HG03175 (cell line): ENCODE measurements around the gene DEXI.
"Not testable (repeated sequence)": the region's sequence is repeated elsewhere in the genome, so short reads cannot be mapped to it uniquely, and the experiment has no call there.

ENCODE experiments used
- ATAC-seq: cut with Tn5 transposase; IDR thresholded peaks from one replicate; pipeline ENCODE4 v1.9.1; 2021; ENCODE audit warnings: mild to moderate bottlenecking, moderate library complexity; ENCODE audit not compliant: unreplicated experiment

DEXI gene

DNA sequence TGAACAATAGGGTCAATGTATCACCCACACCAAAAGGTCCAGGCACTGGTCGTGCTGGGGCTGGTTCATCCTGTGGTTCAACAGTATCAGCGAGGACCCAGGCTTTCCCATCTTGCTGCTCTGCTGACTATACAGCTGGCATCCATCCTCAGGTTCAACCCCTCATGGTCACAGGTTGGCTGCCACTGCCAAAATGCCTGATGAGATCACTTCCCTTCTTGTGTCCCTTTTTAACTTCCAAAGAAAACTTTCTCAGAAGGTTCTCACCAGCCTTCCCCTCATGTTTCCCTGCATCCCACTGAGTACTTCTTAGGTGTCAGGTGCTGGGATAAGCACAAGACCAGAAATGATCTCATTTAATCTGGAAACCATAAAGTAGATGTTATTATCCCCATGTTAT lies 27.8 kb upstream of the DEXI start:
- ATAC-seq: no peak

DNA sequence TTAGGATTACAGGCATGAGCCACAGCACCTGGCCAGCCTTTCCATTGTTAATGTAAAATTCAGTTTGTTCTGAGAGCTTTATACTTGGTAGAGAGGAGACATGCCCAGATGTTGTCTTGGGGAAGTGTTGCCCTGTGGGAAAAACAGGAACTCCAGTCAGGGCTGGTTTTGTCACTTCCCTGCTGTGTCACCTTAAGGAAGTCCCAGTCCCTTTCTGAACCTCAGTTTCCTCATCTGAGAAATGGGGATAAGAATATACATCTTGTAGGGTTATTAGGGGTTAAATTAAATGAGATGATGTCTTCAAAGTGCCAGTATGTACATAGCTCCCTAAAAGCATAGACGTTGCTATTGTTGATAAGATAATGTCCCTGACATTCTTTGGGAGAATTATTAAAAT lies 27.3 kb upstream of the DEXI start:
- ATAC-seq: no peak

DNA sequence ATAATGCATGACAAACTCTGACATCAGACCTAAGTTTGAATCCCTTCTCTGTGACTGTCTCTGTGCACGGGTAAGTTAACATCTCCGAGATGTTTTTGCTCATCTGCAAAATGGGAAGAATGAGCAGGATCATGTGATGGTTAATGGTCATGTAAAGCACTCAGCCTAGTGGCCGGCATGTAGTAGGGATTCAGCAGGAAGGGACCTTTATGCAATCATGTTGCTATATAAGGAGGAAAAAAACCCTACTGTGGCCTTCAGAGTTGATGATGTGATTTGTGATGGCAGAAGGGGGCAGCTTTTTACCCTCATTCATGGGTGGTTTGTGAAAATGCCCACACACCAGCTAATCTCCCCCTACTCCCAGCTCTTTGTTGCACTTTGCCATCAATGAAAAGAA lies 26.2 kb upstream of the DEXI start:
- ATAC-seq: no peak

DNA sequence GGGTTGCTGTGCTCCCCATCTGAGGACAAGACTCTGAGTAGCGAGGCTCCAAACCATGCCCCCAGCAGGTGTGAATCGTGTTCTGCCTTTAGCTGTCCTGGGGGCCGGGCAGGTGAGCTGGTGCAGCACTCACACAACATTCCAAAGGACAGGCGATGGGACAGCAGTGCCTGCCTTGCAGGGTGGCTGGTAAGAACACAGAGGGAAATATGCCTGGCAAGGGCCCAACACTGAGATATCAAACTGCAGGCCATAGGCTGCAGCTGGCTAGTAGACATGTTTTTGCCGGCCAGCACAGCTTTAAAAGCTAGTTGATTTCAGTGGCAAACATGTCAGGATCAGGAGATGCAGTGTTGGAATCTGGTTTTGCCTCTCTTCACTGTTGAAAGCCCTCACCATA lies 25.7 kb upstream of the DEXI start:
- ATAC-seq: no peak

DNA sequence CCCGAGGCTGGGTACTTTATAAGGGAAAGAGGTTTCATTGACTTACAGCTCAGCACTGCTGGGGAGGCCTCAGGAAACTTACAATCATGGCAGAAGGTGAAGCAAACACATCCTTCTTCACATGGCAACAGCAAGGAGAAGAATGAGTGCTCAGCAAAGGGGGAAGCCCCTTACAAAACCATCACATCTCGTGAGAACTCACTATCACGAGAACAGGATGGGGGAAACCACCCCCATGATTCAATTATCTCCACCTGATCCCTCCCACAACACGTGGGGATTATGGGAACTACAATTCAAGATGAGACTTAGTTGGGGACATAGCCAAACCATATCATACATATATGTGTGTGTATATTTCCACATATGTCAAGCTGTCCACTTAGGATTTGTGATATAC lies 24.3 kb upstream of the DEXI start:
- ATAC-seq: not testable (repeated sequence)

DNA sequence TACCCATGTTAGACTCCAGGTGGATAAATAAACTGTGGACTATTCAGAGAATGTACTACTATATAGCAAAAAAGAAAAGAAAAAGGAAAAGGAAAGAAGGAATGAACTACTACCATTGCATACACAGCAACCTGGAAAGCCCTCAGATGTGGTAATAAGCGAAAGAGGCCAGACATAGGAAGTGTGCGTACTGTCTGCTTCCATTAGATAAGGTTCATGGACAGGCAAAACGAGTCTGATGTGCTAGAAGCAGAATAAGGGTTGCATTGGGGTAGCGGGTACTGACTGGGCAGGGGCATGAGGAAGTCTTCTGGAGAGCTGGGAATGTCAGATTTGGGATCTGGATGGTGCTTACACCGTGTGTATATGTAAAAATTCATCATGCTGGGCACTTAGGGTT lies 23.9 kb upstream of the DEXI start:
- ATAC-seq: no peak

DNA sequence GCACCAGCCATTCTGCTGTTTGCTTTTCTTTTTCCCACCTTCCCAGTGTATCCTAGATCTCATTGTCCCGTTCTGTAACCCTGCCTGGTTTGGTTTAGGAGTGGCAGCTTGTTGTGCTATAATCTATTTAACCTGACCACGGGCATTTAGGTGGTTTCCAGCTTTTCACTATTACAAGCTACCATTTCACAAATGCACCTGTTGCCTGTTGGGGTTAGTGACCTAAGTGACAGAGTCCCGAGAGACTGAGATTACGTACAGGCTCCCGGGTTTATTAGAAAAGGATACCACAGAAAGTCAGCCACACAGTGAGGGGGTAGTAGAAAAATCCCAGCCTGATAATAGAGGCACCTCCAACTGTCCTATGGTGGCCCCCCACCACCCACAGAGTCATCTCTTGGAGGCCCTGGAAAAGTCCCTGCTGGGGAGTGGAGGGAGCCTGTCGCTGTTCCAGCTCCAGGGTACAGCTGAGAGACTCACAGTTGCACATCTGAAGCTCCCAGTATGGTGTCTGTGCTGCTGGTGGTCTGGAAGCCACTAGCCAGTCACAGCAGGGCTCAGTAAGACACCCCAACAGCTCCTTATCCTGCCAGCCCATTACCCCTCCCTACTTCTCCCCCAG lies 23.3 kb upstream of the DEXI start:
- peak; percentile 69 for ATAC-seq

DNA sequence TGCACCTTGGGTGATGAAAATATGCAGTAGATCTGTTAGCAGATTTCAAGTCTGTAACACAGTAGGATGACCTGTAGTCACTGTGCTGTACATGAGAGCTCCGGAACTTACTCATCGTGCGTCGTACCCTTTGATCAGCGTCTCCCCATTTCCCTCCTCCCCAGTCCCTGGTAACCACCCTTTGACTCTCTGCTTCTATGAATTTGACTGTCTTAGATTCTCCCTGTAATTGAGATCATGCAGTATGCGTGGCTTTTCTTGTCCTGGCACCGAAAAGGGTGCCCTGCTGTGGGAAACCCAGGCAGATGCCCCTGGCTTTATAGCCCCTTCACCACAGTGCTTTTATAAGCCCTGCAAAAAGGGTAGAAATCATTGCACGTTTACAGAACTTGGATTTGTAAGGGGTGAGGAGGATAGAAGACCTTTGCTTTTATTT lies 22.6 kb upstream of the DEXI start:
- peak; percentile 35 for ATAC-seq

DNA sequence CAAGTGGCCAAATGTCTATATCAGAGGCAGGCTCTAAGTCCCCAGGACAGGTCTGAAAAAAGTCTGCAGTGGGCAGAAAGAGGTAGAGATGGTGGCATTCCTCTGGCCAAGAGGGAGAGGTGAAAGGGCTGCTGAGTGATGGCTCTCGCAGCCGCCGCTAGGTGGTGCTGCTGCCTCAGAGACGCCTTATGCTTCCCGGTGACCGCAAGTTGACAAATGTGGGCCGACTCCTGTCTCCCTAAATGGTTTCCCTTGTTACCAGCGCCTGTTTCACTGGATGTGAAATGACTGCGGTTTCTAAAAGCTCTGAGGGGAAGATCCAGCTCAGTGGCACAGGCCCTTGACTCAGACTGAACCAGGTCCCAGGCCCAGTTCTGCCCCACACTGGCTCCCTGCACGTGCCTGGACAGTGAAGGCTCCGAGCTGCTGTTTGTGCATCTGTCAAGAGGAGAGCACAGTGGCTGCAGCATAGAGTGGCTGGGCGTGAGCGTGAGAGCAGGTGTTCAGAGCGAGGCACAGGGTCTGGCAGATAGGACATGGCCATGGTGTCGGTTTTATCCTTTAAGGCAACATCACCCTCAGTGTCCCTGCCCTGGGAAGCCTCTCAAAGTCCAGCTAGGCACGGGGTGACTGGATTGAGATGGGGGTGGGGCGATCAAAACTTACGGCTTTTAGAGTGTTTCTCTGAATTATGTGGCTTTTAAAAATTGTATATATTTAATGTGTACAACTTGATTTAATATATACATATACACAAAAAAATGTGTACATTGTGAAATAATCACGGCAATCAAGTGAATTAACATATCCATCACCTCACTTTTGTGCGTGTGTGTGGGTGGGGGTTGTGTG lies 22.0 kb upstream of the DEXI start:
- ATAC-seq: peak; percentile 40

DNA sequence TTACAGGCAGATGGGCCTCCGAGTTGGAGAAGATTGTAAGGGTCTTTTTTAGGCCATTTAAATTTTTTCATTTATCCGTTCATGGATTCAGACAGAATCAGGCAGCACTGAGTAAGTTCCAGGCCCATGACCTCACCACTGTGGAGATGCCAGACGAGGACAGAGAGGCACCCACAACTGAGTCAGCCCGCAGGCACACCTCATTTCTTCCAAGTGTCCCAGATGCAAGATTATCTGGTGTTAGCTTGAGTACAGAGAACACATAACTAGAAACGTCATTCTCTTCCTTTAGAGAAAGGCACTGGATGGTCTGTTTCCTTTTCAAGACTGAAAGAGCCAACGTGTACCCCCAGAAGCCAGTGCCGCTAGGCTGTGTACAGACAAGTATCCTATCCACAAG lies 19.0 kb upstream of the DEXI start:
- ATAC-seq: no peak

DNA sequence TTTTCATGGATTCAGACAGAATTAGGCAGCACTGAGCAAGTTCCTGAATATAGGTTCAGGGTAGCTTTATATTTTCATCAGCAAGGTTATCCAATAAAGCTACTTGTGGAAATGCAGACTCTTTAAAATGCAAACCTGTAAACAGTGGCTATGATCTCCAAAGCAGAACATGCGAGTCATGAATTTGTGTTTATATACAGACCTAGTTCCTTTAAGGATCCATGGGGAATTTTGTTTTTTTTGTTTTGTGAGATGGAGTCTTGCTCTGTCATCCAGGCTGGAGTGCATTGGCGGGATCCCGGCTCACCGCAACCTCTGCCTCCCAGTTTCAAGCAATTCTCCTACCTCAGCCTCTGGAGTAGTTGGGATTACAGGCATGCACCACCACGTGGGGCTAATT lies 16.9 kb upstream of the DEXI start:
- no peak for ATAC-seq

DNA sequence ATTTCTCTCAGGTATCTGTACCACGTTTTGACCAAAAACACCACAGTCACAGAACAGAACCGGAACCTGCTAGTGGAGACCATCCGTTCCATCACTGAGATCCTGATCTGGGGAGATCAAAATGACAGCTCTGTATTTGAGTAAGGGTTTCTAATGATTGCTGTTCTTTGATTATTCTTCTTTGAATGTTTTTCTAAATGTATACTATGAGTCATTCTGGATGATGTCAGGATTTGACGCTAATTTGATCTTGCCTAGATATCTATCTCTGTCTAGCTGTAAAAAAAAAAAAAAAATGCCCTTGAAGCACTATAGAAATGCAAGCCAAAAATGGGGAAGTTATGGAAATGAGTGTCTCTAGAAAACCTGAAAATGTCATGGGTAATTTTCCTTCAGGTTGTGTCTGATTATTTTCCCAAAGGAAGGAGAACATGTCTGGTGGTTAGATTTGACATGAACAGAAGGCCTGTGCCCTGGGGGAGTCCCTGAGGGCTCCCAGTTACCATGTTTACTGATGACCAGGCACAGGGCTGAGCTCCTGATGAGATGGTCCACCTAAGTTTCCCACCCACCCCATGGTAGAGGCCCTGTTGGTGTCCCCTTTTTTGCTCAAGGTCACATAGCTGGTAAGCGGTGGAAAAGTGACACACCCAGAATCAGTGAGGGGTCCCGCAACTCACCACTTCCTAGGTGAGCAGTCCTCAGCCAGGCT lies 15.7 kb upstream of the DEXI start:
- no peak for ATAC-seq

DNA sequence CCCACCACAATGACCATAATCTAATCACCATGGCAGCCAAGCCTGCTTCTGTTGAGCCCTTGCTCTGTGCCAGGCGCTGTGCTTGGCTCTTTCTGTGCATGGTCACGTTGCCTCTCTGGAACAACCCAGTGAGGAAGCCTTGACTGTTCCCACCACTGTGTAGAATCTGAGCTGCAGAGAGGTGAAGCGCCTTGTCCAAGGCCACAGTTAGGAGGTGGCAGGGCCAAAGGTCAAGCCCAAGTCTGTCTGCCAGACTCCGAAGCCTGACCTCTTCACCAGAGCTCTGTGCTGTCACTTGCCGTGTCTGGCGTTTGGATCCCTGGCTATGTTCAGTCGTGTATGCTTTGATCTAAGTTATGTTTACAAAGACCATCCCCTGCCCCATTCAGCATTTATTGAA lies 12.6 kb upstream of the DEXI start:
- no peak for ATAC-seq

DNA sequence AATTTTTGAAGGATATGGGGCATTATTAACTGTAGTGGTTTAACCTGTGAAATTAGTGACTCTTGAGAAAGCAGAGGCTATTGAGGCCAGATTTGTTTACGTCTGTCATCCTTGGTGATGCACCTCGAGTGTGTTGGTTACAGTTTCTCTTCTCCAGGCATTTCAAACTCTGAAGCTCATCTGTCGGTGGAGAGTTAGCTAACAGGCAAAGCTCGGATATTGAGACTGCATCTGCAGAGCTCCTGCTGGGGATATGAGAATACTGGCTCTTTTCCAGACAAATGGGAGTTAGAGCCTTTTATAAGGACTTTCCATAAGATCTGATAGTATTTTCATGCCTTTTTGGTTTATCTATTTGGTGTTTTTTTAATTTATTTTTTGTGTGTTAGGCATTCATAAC lies 8.8 kb upstream of the DEXI start:
- no peak for ATAC-seq

DNA sequence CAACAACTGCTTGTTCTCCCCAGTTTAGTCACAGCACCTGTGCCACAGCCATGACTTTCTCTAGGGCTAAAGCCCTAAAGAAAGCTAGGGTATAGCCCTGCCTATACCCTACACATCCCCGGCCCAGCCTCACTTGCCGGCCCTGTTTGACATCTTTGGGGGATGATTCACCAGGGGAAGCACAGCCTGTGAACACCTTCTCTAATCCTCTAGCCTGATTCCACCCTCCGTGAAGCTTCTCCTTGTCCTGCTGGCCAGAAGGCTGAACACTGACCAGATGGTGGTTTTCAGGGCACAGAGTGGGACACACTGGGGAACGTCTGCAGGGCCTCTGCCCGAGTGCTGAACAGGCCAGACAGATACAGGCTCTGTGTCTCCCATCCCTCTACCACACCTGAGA lies 8.1 kb upstream of the DEXI start:
- ATAC-seq: no peak

DNA sequence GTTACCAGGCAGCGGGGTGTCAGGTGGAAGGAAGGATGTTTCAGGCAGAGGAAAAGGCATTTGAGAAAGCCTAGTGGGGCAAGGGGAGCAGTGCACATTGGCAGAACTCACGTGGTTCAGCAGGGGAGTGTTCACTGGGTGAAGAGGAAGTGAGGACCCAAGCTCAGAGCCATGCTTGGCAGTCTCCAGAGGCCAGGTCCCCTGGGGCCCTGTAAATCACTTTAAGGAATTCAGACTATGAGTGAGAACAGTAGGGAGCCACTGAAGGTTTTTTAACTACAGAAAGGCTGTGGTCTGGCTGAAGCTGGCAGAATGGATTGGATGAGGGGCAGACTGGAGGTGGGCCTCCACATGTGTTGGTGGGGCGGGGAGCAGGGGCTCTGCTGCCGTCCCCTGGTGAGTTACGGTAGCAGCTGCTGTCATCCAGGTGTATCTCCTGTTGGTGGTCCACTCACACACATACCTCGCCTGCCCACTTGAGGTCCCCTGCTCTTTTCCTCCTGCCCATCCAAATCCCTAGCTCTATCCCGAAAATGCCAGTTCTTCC lies 7.2 kb upstream of the DEXI start:
- peak; percentile 84 for ATAC-seq

DNA sequence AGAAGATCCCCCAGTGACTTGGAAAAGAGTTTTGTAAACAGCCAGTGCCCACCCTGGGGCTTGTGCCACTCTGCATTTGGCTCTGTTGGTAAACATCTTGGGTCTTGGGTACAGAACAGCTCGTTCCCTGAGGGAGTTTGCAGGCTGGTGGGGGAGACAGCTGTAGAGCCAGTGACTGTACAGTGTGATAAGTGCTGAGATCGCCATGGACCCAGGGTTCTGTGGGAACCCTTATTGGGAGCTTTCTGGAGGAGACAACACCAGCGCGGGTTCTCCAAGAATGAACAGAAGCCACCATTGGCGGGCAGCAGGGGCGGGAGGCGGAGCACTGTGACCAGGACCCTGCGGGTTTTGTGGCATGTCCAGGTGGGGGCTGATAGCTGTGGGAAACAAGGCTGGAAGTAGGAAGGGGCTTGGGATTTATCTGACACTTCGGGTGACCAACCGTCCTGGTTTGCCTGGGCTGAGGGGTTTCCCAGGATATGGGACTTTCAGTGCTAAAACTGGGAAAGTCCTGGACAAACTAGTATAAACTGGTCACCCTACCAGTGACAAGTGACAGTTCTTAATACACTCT lies 5.0 kb upstream of the DEXI start:
- no peak for ATAC-seq

DNA sequence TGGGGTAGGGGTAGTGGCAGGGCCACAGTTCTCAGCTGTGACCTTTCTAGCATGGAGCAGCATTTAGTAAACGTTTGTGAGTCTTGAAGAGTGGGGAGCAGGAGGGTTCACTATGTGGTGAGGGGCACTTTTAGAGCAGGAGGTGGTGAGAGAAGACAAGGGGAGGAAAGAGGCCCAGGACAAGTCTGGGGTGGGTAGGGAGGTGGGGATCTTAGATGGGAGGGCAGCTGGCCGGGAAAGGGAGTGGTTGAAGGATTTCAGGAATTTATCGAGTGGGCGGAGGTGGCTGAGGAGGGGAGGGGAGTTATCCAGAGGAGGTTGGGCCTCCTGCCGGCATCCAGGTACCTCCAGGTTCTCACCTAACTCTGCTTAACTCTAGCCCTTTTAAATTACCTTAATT lies 4.0 kb upstream of the DEXI start:
- no peak for ATAC-seq

DNA sequence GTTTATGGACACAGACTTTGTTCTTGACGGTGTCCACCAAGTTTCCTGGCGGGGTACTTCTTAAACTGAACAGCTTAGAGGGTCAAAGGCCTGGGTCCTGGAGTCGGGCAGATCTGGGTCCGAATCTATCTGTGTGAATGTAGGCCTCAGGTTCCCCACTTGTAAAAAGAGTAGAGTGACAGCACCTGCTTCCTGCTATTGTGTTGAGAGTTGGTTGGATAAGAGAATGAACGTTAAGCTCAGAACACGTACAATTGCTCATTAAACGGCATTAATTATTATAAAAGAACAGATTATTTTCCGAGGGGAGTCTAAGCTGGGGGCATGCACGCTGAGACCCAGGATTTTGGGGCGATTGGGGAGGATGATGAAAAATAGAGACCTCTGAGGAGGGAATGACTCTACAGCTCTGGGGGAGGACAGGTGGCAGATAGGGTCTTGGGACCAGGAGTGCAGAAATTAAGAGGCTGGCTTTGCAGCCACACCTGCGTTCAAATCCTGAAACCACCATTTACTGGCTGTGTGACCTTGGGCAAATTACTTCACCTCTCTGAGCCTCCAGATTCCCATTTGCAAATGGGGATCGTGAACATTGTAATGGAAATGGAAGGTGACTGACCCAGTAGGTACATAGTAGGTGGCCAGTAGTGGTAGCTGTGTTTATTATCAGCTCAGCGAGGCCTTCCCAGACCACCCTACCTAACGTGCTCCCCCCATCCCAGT lies 3.0 kb upstream of the DEXI start:
- ATAC-seq: no peak

DNA sequence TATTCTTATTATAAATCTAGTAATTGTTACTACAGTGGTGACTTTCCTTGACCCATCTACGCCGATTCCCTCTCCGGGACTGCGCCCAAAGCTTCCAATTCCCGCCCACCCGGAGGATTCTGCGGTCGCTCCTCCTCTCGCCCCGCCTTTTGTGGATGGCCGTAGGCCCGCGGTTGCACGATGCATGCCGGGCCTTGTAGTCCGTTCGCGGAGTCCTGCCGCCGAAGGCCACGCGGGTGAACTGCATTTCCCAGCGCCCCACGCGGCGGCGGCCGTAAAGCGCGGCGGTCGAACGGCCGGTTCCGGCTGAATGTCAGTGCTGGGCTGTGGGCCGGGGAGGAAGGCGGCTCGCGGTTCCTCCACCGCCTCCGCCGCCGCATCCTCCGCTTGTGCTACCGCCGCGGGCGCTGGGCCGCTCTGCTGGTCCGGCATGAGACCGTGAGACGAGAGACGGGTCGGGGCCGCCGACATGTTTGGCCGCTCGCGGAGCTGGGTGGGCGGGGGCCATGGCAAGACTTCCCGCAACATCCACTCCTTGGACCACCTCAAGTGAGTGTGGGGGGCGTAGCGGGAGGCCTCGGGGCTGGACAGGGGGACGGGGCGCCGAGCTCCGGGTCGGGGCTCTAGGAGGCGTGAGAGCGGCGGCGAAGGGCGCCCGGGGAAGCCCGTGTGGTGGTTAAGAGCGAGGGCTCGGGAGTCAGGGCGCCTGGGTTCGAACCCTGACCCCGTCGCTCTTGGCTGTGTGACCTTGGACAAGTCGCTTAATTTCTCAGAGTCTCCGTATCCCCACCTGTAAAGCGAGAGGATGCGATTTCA lies 2.2 kb upstream of the DEXI start, which contains the start of gene CLEC16A:
Gene CLEC16A (plus strand): TSS at position 316 of the 816 bp plus-strand sequence. CDS start 154 bp downstream, at position 470.
- ATAC-seq: peak; percentile 66
